ENCODE data around the gene ADGRG2.

The ADGRG2 gene

DNA sequence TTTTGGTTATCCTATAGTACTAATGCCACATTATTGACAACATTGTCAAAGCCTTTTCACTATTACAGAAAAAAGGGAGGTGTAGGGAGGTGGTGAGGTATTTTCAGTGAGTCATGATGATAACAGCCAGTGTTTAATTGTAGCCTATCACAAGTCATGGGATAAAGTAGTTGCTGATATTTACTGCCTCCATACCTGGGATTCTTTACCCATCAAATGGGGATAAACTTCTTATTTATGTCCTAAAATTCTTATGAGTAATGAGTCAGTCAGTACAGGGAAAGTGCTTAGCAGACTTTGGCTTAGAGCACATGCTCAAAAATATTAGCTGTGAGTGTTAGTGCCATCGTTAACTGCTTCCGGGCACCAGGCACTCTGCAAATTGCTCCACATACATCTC is 25.7 kb downstream of the ADGRG2 start:
- Histone ChIP-seq H3K36me3 (ENCODE audit: control insufficient read depth, insufficient read depth, low read length) (no peaks in the 10 kb centered on the region), H3K23ac (ENCODE audit: low read length) (no peak overlapping the region), H3K27ac (ENCODE audit: low read depth, low read length) (no peak overlapping the region), H3K27me3 (ENCODE audit: insufficient read depth, low read length, poor library complexity) (no peaks in the 10 kb centered on the region), H3K79me2 (ENCODE audit: control insufficient read depth, insufficient read depth, low read length) (no peaks in the 10 kb centered on the region), H2BK5ac (ENCODE audit: low read length) (no peak overlapping the region), H2BK120ac (ENCODE audit: low read depth, low read length) (no peak overlapping the region), H4K8ac (ENCODE audit: low read depth, low read length) (no peak overlapping the region), H3K79me1 (ENCODE audit: low read length) (no peaks in the 10 kb centered on the region), H2BK15ac (replicated peaks; ENCODE audit: low read depth) (no peak overlapping the region), H3K56ac (ENCODE audit: low read length) (no peak overlapping the region), H3K4ac (ENCODE audit: low read depth, low read length) (no peak overlapping the region), H3K9ac (ENCODE audit: low read length) (no peak overlapping the region), H3K18ac (ENCODE audit: low read length) (no peak overlapping the region), H3K4me3 (ENCODE audit: low read length) (no peak overlapping the region), H4K5ac (ENCODE audit: low read length) (no peak overlapping the region), H3K4me1 (ENCODE audit: control insufficient read depth, low read depth, low read length) (no peaks in the 10 kb centered on the region), H2AK5ac (ENCODE audit: low read length) (no peak overlapping the region), H3K4me2 (ENCODE audit: low read length) (no peak overlapping the region)
- WGBS (ENCODE audit: extremely low coverage, insufficient coverage, low lambda C conversion rate): no CpG with 5 or more reads among the region's 2 CpGs
- peak; percentile 2 for DNase-seq

DNA sequence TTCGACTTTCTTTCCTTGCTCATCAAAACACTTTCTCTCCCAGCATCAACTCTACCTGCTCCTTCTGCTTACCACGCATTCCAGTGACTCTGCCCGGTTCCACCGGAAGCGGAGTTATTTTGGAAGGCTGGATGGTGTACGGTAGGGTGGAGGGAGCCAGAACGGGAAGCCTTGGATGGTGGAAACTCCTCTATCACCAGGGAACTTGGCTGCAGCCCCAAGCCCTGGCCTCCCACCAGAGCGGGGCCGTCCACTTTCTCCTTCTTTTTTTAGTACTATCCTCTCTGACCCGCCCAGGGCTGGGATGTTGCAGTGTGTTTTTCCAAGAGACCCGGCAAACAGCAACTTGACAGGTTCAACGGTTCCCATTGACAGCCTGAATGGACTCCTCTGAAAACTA is 27.6 kb downstream of the ADGRG2 start:
- H3K27ac ChIP-seq (ENCODE audit: low read depth, low read length): no peak overlapping the region
- H3K4ac ChIP-seq (ENCODE audit: low read depth, low read length): no peak overlapping the region
- no peaks in the 10 kb centered on the region for H3K79me1 ChIP-seq (ENCODE audit: low read length)
- no peaks in the 10 kb centered on the region for H3K79me2 ChIP-seq (ENCODE audit: control insufficient read depth, insufficient read depth, low read length)
- no peak for DNase-seq
- no peak overlapping the region for H3K9ac ChIP-seq (ENCODE audit: low read length)
- H4K8ac ChIP-seq (ENCODE audit: low read depth, low read length): no peak overlapping the region
- no peak overlapping the region for H3K18ac ChIP-seq (ENCODE audit: low read length)
- H3K36me3 ChIP-seq (ENCODE audit: control insufficient read depth, insufficient read depth, low read length): no peaks in the 10 kb centered on the region
- H3K56ac ChIP-seq (ENCODE audit: low read length): no peak overlapping the region
- no peak overlapping the region for H2BK5ac ChIP-seq (ENCODE audit: low read length)
- H3K23ac ChIP-seq (ENCODE audit: low read length): no peak overlapping the region
- WGBS (ENCODE audit: extremely low coverage, insufficient coverage, low lambda C conversion rate): no CpG with 5 or more reads among the region's 12 CpGs
- no peak overlapping the region for H3K4me3 ChIP-seq (ENCODE audit: low read length)
- no peaks in the 10 kb centered on the region for H3K27me3 ChIP-seq (ENCODE audit: insufficient read depth, low read length, poor library complexity)
- H4K5ac ChIP-seq (ENCODE audit: low read length): no peak overlapping the region
- no peak overlapping the region for H2BK15ac ChIP-seq (replicated peaks; ENCODE audit: low read depth)
- no peak overlapping the region for H3K4me2 ChIP-seq (ENCODE audit: low read length)
- no peak overlapping the region for H2AK5ac ChIP-seq (ENCODE audit: low read length)
- H2BK120ac ChIP-seq (ENCODE audit: low read depth, low read length): no peak overlapping the region
- H3K4me1 ChIP-seq (ENCODE audit: control insufficient read depth, low read depth, low read length): no peaks in the 10 kb centered on the region

DNA sequence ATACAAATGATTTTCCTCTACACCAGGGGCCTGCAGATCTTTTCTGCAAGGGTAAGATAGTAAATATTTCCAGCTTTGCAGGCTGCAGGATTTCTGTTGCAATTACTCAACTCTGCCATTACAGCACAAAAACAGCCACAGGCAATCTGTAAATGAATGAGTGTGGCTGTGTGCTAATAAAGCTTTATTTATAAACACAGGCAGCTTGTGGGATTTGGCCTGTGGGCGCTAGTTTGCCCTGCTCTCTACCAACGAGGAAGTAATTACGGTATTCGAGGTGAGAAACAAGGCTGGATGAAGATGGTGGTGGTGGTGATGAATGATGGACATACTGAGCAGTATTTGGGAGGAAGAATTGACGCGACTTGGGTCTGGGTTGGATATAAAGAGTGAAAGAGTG is 30.7 kb downstream of the ADGRG2 start:
- H3K4me1 ChIP-seq (ENCODE audit: control insufficient read depth, low read depth, low read length): no peaks in the 10 kb centered on the region
- no CpG with 5 or more reads among the region's 6 CpGs for WGBS (ENCODE audit: extremely low coverage, insufficient coverage, low lambda C conversion rate)
- no peaks in the 10 kb centered on the region for H3K36me3 ChIP-seq (ENCODE audit: control insufficient read depth, insufficient read depth, low read length)
- no peak overlapping the region for H3K9ac ChIP-seq (ENCODE audit: low read length)
- H3K18ac ChIP-seq (ENCODE audit: low read length): no peak overlapping the region
- H3K4ac ChIP-seq (ENCODE audit: low read depth, low read length): no peak overlapping the region
- no peaks in the 10 kb centered on the region for H3K79me1 ChIP-seq (ENCODE audit: low read length)
- no peaks in the 10 kb centered on the region for H3K79me2 ChIP-seq (ENCODE audit: control insufficient read depth, insufficient read depth, low read length)
- no peak overlapping the region for H4K8ac ChIP-seq (ENCODE audit: low read depth, low read length)
- H3K56ac ChIP-seq (ENCODE audit: low read length): no peak overlapping the region
- H3K4me3 ChIP-seq (ENCODE audit: low read length): no peak overlapping the region
- no peak overlapping the region for H2BK5ac ChIP-seq (ENCODE audit: low read length)
- no peak overlapping the region for H3K23ac ChIP-seq (ENCODE audit: low read length)
- no peak overlapping the region for H2BK120ac ChIP-seq (ENCODE audit: low read depth, low read length)
- no peak overlapping the region for H3K4me2 ChIP-seq (ENCODE audit: low read length)
- no peak overlapping the region for H4K5ac ChIP-seq (ENCODE audit: low read length)
- H2AK5ac ChIP-seq (ENCODE audit: low read length): no peak overlapping the region
- no peak overlapping the region for H3K27ac ChIP-seq (ENCODE audit: low read depth, low read length)
- DNase-seq: no peak
- H3K27me3 ChIP-seq (ENCODE audit: insufficient read depth, low read length, poor library complexity): no peaks in the 10 kb centered on the region
- no peak overlapping the region for H2BK15ac ChIP-seq (replicated peaks; ENCODE audit: low read depth)

DNA sequence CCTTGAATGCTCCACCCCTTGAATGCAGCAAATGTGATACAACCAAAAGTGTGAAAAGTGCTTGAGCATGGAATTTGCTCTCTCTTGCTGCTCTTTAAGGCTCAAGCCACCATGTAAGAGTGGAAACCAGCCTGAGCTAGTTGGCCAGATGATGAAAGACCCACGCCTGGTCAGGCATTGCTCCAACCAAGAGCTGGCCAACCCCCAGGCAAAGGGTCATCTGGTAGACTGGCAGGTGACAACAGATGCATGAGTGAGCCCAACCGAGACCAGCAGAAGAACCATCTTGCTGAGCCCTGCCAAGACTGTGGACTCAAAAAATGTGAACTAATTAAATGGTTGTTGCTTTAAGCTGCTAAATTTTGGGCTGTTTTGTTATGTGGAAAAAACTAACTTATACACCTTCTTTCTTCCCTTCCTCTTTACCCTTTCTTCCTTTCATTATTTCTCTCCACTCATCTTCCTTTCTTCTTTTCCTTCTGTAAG is 32.7 kb downstream of the ADGRG2 start:
- H3K79me2 ChIP-seq (ENCODE audit: control insufficient read depth, insufficient read depth, low read length): no peaks in the 10 kb centered on the region
- no peaks in the 10 kb centered on the region for H3K36me3 ChIP-seq (ENCODE audit: control insufficient read depth, insufficient read depth, low read length)
- H3K4me2 ChIP-seq (ENCODE audit: low read length): no peak overlapping the region
- H3K23ac ChIP-seq (ENCODE audit: low read length): no peak overlapping the region
- H2AK5ac ChIP-seq (ENCODE audit: low read length): no peak overlapping the region
- DNase-seq: no peak
- no peak overlapping the region for H3K27ac ChIP-seq (ENCODE audit: low read depth, low read length)
- no peak overlapping the region for H3K4ac ChIP-seq (ENCODE audit: low read depth, low read length)
- no peaks in the 10 kb centered on the region for H3K27me3 ChIP-seq (ENCODE audit: insufficient read depth, low read length, poor library complexity)
- H3K79me1 ChIP-seq (ENCODE audit: low read length): no peaks in the 10 kb centered on the region
- H3K9ac ChIP-seq (ENCODE audit: low read length): no peak overlapping the region
- no peak overlapping the region for H2BK5ac ChIP-seq (ENCODE audit: low read length)
- no peak overlapping the region for H2BK15ac ChIP-seq (replicated peaks; ENCODE audit: low read depth)
- H3K4me1 ChIP-seq (ENCODE audit: control insufficient read depth, low read depth, low read length): no peaks in the 10 kb centered on the region
- no peak overlapping the region for H3K56ac ChIP-seq (ENCODE audit: low read length)
- H4K5ac ChIP-seq (ENCODE audit: low read length): no peak overlapping the region
- H2BK120ac ChIP-seq (ENCODE audit: low read depth, low read length): no peak overlapping the region
- no peak overlapping the region for H3K4me3 ChIP-seq (ENCODE audit: low read length)
- no peak overlapping the region for H4K8ac ChIP-seq (ENCODE audit: low read depth, low read length)
- WGBS (ENCODE audit: extremely low coverage, insufficient coverage, low lambda C conversion rate): no CpG with 5 or more reads among the region's 2 CpGs
- no peak overlapping the region for H3K18ac ChIP-seq (ENCODE audit: low read length)

DNA sequence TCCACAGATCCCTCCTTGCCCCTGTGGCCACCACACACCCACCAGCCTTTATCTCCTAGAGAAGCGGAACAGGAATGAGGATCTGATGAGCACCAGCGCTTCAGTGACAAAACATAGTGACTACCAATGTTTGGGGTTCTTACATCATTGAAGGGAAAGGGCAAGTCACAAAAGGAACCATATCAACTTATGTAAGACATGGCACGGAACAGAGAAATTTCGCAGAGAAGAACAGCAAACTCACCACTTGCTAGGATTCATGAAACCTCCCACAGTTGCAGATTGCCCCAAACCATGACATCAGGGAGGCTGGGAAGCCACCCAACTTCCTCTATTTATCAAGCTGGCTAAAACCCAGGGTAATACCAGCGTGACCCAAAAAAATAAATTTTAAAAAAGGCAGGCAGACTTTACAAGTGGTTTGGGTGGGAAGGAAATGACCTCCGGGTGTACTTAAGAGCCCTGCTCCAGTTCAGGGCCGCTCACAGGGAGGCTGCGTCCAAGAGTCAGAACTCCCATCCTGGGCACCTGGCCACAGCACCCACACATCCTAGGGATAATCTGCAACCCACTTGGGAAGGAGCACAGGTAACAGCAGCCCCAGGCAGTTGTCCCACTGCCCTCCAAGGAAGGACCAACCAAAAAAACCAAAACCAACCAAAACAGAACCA is 36.0 kb downstream of the ADGRG2 start:
- Histone ChIP-seq H3K4me2 (ENCODE audit: low read length) (no peak overlapping the region), H3K23ac (ENCODE audit: low read length) (no peak overlapping the region), H3K4ac (ENCODE audit: low read depth, low read length) (no peak overlapping the region), H3K36me3 (ENCODE audit: control insufficient read depth, insufficient read depth, low read length) (no peaks in the 10 kb centered on the region), H3K4me1 (ENCODE audit: control insufficient read depth, low read depth, low read length) (no peaks in the 10 kb centered on the region), H2BK120ac (ENCODE audit: low read depth, low read length) (no peak overlapping the region), H3K18ac (ENCODE audit: low read length) (no peak overlapping the region), H3K4me3 (ENCODE audit: low read length) (no peak overlapping the region), H2AK5ac (ENCODE audit: low read length) (no peak overlapping the region), H3K79me1 (ENCODE audit: low read length) (no peaks in the 10 kb centered on the region), H3K79me2 (ENCODE audit: control insufficient read depth, insufficient read depth, low read length) (no peaks in the 10 kb centered on the region), H2BK5ac (ENCODE audit: low read length) (no peak overlapping the region), H4K5ac (ENCODE audit: low read length) (no peak overlapping the region), H3K27me3 (ENCODE audit: insufficient read depth, low read length, poor library complexity) (no peaks in the 10 kb centered on the region), H3K27ac (ENCODE audit: low read depth, low read length) (no peak overlapping the region), H3K9ac (ENCODE audit: low read length) (no peak overlapping the region), H2BK15ac (replicated peaks; ENCODE audit: low read depth) (no peak overlapping the region), H3K56ac (ENCODE audit: low read length) (no peak overlapping the region), H4K8ac (ENCODE audit: low read depth, low read length) (no peak overlapping the region)
- no CpG with 5 or more reads among the region's 8 CpGs for WGBS (ENCODE audit: extremely low coverage, insufficient coverage, low lambda C conversion rate)
- no peak for DNase-seq

DNA sequence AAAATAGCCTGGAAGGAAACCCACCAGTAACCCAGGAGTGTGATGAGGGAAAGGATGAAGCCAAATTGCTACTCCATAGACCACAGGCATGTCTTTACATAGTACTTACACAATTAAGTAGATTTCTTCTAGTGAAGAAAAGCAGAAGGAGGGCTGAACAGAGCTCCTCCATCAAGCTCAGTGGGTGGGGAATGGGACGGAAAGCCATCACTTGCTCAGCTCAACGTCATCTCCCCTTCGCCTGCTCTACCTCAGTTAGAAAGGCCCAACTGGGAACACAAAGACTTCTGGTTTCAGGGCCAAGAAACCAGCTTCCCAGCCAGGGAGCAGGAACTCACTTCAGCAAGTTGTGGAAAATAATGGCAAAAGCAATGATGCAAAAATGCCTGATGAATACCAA is 36.6 kb downstream of the ADGRG2 start:
- Histone ChIP-seq H3K56ac (ENCODE audit: low read length) (no peak overlapping the region), H3K79me2 (ENCODE audit: control insufficient read depth, insufficient read depth, low read length) (no peaks in the 10 kb centered on the region), H3K27ac (ENCODE audit: low read depth, low read length) (no peak overlapping the region), H4K8ac (ENCODE audit: low read depth, low read length) (no peak overlapping the region), H3K4me2 (ENCODE audit: low read length) (no peak overlapping the region), H3K23ac (ENCODE audit: low read length) (no peak overlapping the region), H2BK120ac (ENCODE audit: low read depth, low read length) (no peak overlapping the region), H4K5ac (ENCODE audit: low read length) (no peak overlapping the region), H3K36me3 (ENCODE audit: control insufficient read depth, insufficient read depth, low read length) (no peaks in the 10 kb centered on the region), H3K4me3 (ENCODE audit: low read length) (no peak overlapping the region), H2AK5ac (ENCODE audit: low read length) (no peak overlapping the region), H2BK5ac (ENCODE audit: low read length) (no peak overlapping the region), H3K9ac (ENCODE audit: low read length) (no peak overlapping the region), H2BK15ac (replicated peaks; ENCODE audit: low read depth) (no peak overlapping the region), H3K27me3 (ENCODE audit: insufficient read depth, low read length, poor library complexity) (no peaks in the 10 kb centered on the region), H3K18ac (ENCODE audit: low read length) (no peak overlapping the region), H3K79me1 (ENCODE audit: low read length) (no peaks in the 10 kb centered on the region), H3K4ac (ENCODE audit: low read depth, low read length) (no peak overlapping the region), H3K4me1 (ENCODE audit: control insufficient read depth, low read depth, low read length) (no peaks in the 10 kb centered on the region)
- no CpG with 5 or more reads among the region's 3 CpGs for WGBS (ENCODE audit: extremely low coverage, insufficient coverage, low lambda C conversion rate)
- DNase-seq: no peak
